KG1 (cell line): ENCODE data around the gene PLEK2.
"Not testable (repeated sequence)": the region's sequence is repeated elsewhere in the genome, so short reads cannot be mapped to it uniquely, and the experiment has no call there.

Source experiments
- DNase-seq: peaks from one replicate; lab custom pipeline; 2025; lab: John Stamatoyannopoulos, UW

Gene PLEK2

GRCh38 chr14:67411820-67412421, at the start of gene PLEK2:
PLEK2 (minus strand) TSS chr14:67412165; CDS start chr14:67412059, 106 bp downstream.
- no peak for DNase-seq

GRCh38 chr14:67461341-67461985, 49.5 kb upstream of the PLEK2 start:
- DNase-seq: no peak

- no peak for DNase-seq
These were observed 47.4 kb upstream of the PLEK2 start for GRCh38 chr14:67459336-67459735.

- DNase-seq: no peak
These were observed 45.8 kb upstream of the PLEK2 start for GRCh38 chr14:67457782-67458181.

- DNase-seq: no peak
These were observed 44.8 kb upstream of the PLEK2 start for GRCh38 chr14:67456732-67457131.

GRCh38 chr14:67453575-67454300, 41.8 kb upstream of the PLEK2 start:
- no peak for DNase-seq

- not testable (repeated sequence) for DNase-seq
These were observed 39.7 kb upstream of the PLEK2 start for GRCh38 chr14:67451667-67452066.

- no peak for DNase-seq
These were observed 37.1 kb upstream of the PLEK2 start for GRCh38 chr14:67449096-67449495.

- no peak for DNase-seq
These were observed 35.0 kb upstream of the PLEK2 start for GRCh38 chr14:67447033-67447381.

- DNase-seq: no peak
These were observed 34.5 kb upstream of the PLEK2 start for GRCh38 chr14:67446371-67447032.

GRCh38 chr14:67444395-67444794, 32.4 kb upstream of the PLEK2 start:
- no peak for DNase-seq

- DNase-seq: no peak
These were observed 30.4 kb upstream of the PLEK2 start for GRCh38 chr14:67442139-67442906.

GRCh38 chr14:67441672-67442071, 29.7 kb upstream of the PLEK2 start:
- no peak for DNase-seq

- no peak for DNase-seq
These were observed 29.3 kb upstream of the PLEK2 start for GRCh38 chr14:67441256-67441655.

GRCh38 chr14:67440513-67440912, 28.5 kb upstream of the PLEK2 start:
- no peak for DNase-seq

- no peak for DNase-seq
These were observed 27.0 kb upstream of the PLEK2 start for GRCh38 chr14:67438969-67439368.

GRCh38 chr14:67436006-67436866, 24.3 kb upstream of the PLEK2 start:
- DNase-seq: no peak

GRCh38 chr14:67435603-67436002, 23.6 kb upstream of the PLEK2 start:
- no peak for DNase-seq

GRCh38 chr14:67432050-67432564, 20.1 kb upstream of the PLEK2 start:
- no peak for DNase-seq

- no peak for DNase-seq
These were observed 17.7 kb upstream of the PLEK2 start for GRCh38 chr14:67429510-67430205.
